ENCODE measurements around the gene LMAN2. TPM values are rescaled to one million over a fixed set of nuclear protein-coding genes. Genes with fewer than 3 reads are reported as not detected.

The LMAN2 gene
- total RNA-seq, 1 donor from 2014 or later = 166 TPM

DNA sequence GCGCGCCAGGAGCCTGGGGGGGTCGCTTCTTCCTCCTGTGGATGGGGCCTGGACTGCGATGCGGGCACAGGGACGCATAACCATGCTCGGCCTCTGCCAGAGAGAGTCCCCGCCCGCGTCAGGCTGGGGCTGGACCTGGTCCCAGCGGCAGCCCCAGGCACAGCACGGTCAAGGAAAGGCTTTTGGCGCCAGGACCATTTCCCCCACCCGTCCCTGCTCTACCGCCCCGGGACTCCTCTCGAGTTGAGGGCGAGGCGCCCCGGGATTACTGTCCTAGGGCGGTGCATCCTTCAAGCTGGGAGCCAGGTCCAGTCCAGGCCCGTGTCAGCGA is 40.1 kb downstream of the LMAN2 start:
- Histone ChIP-seq H3K27me3 (no peaks in the 10 kb centered on the region), H3K9me3 (no peaks in the 10 kb centered on the region), H3K36me3 (no peaks in the 10 kb centered on the region), H3K4me3 (peak overlapping the region; percentile 44 to 48), H3K4me1 (peaks cover 28% of the 10 kb centered on the region), H3K27ac (no peak overlapping the region)
- DNase-seq (ENCODE audit: extremely low spot score in 2 of 2) = no peak
- intact Hi-C loops (cut with DNase I) = loop anchor here (10.0 kb wide), 1 partner anchor 143 kb away; no protein-coding TSS in a partner anchor
- no peak for TF ChIP-seq POLR2A (IDR thresholded peaks at IDR 0.05)
- no peak for TF ChIP-seq CTCF (IDR thresholded peaks at IDR 0.05)
- no peak for TF ChIP-seq POLR2AphosphoS5 (IDR thresholded peaks at IDR 0.05; ENCODE audit: insufficient read depth in 1 of 2, low read depth in 1 of 2)

GRCh38 chr5:177310757-177311391 is 40.6 kb downstream of the LMAN2 start:
- no peak for TF ChIP-seq POLR2AphosphoS5 (IDR thresholded peaks at IDR 0.05; ENCODE audit: insufficient read depth in 1 of 2, low read depth in 1 of 2)
- TF ChIP-seq CTCF (IDR thresholded peaks at IDR 0.05) = no peak
- TF ChIP-seq POLR2A (IDR thresholded peaks at IDR 0.05) = no peak
- H3K4me3 ChIP-seq = peak overlapping the region; percentile 44 to 48
- H3K4me1 ChIP-seq = peaks cover 33% of the 10 kb centered on the region
- no peak for DNase-seq (ENCODE audit: extremely low spot score in 2 of 2)
- no peaks in the 10 kb centered on the region for H3K9me3 ChIP-seq
- intact Hi-C loops (cut with DNase I) = loop anchor here (10.0 kb wide), 1 partner anchor 144 kb away; no protein-coding TSS in a partner anchor
- H3K27me3 ChIP-seq = no peaks in the 10 kb centered on the region
- H3K36me3 ChIP-seq = no peaks in the 10 kb centered on the region
- no peak overlapping the region for H3K27ac ChIP-seq

GRCh38 chr5:177310332-177310731 is 41.1 kb downstream of the LMAN2 start:
- intact Hi-C loops (cut with DNase I) = loop anchor here (10.0 kb wide), 1 partner anchor 144 kb away; no protein-coding TSS in a partner anchor
- H3K9me3 ChIP-seq = no peaks in the 10 kb centered on the region
- H3K4me1 ChIP-seq = peaks cover 39% of the 10 kb centered on the region
- H3K4me3 ChIP-seq = no peak overlapping the region
- H3K27me3 ChIP-seq = no peaks in the 10 kb centered on the region
- H3K27ac ChIP-seq = no peak overlapping the region
- no peak for DNase-seq (ENCODE audit: extremely low spot score in 2 of 2)
- H3K36me3 ChIP-seq = no peaks in the 10 kb centered on the region
- no peak for TF ChIP-seq POLR2A (IDR thresholded peaks at IDR 0.05)
- TF ChIP-seq CTCF (IDR thresholded peaks at IDR 0.05) = no peak
- no peak for TF ChIP-seq POLR2AphosphoS5 (IDR thresholded peaks at IDR 0.05; ENCODE audit: insufficient read depth in 1 of 2, low read depth in 1 of 2)

- Histone ChIP-seq H3K27me3 (no peaks in the 10 kb centered on the region), H3K4me3 (no peak overlapping the region), H3K4me1 (peaks cover 46% of the 10 kb centered on the region), H3K27ac (no peak overlapping the region), H3K36me3 (no peaks in the 10 kb centered on the region), H3K9me3 (no peaks in the 10 kb centered on the region)
- DNase-seq (ENCODE audit: extremely low spot score in 2 of 2) = peak in 1 of 2 donors; percentile 86
- intact Hi-C loops (cut with DNase I) = loop anchor here (10.0 kb wide), 2 partner anchors 145 to 195 kb away; no protein-coding TSS in a partner anchor
- TF ChIP-seq CTCF (IDR thresholded peaks at IDR 0.05) (peak; percentile 34 to 62 (median 44)), POLR2AphosphoS5 (IDR thresholded peaks at IDR 0.05; ENCODE audit: insufficient read depth in 1 of 2, low read depth in 1 of 2) (no peak)
Measured at GRCh38 chr5:177309351-177310191, 41.9 kb downstream of the LMAN2 start.
